ENCODE results near the gene EMP1.

The EMP1 gene

GRCh38 chr12:13223941-13224340 is 27.4 kb downstream of the EMP1 start:
- DNase-seq: no peak

DNA sequence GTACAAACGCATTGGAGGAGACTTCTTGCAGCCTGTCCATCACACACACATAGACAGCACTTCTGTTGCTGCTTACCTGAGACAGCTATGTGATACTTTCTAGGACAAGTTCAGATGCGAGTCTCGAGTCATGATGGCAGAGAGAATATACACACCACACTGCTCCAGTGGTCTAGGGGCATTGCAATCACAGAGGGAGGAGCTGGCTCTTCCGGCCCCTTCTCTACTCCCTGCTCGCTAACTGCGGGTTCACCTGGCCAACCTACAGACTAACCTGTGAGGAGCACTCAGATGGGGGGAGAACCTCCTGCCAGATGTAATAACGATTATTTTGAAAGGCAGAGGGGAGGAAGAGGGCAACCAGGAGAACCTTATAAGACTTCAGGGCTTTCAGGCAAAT is 30.7 kb downstream of the EMP1 start:
- DNase-seq: no peak

GRCh38 chr12:13228579-13228978 is 32.1 kb downstream of the EMP1 start:
- DNase-seq: no peak

DNA sequence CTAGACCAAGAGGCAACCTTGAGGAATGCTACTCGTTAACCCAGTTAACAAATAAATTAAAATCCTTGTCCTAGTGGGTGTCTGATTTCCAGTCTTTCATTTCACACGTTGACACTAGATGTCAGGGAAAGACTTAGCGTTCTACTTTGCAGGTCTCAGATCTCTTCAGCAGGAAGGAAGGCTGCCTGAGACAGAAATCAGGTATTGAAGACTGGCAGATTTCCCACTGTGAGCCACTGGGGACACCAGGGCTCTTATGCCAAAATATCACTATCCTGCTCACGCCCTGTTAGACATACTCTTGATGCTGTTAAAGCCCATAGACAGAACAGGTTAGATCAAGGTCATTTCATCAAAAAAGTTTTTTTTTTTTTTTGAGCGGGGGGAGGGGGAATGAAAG is 33.0 kb downstream of the EMP1 start:
- DNase-seq: no peak

DNA sequence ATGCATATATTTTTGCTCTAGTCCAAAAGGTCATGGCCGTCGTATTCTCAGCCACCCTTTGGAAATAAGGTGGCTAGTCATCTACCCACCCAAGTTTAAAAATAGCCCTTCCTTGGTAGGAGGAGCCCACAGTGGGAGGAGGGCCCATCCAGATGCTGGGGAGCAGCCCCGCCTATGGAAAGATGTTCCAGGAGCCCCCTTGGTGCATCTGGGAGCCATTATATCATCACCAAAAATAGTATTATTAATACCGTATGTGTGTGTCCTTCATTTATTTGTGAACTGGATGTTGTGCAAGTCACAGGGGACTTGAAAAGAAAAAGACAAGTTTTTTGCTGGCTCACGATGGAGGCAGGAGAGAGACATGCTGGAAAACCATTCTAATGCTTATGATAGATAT is 34.0 kb downstream of the EMP1 start:
- no peak for DNase-seq

- DNase-seq: peak; percentile 11
Observed at GRCh38 chr12:13233830-13234641, 37.5 kb downstream of the EMP1 start.

GRCh38 chr12:13238204-13238603 is 41.7 kb downstream of the EMP1 start:
- DNase-seq: no peak

DNA sequence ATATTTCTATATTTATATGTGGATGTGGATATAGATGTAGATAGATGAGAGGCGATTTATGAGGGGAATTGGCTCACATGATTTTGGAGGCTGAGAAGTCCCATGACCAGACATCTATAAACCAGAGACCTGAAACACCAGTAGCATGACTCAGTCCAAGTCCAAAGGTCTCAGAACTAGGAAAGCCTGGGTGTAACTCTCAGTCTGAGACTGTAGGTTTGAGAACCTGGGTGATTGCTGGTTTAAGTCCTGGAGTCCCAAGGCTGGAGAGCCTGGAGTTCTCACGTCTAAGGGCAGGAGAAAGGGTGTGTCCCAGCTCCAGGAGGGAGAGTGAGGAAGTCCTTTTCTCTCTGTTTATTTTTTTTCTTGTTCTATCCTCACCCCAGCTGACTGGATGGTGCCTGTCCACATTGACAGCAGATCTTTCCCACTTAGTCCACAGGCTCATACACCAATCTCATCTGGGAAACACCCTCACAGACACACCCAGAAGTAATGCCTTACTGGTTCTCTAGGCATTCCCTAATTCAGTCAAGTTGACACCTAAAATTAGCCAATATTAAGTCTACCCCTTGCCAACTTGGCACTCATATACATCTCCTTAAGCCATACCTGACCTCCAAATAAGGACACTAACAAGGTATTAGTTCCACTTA is 45.4 kb downstream of the EMP1 start:
- DNase-seq: no peak

- no peak for DNase-seq
Observed at GRCh38 chr12:13242936-13243335, 46.4 kb downstream of the EMP1 start.

GRCh38 chr12:13243516-13244070 is 47.1 kb downstream of the EMP1 start:
- no peak for DNase-seq

GRCh38 chr12:13247596-13247995 is 51.1 kb downstream of the EMP1 start:
- no peak for DNase-seq

DNA sequence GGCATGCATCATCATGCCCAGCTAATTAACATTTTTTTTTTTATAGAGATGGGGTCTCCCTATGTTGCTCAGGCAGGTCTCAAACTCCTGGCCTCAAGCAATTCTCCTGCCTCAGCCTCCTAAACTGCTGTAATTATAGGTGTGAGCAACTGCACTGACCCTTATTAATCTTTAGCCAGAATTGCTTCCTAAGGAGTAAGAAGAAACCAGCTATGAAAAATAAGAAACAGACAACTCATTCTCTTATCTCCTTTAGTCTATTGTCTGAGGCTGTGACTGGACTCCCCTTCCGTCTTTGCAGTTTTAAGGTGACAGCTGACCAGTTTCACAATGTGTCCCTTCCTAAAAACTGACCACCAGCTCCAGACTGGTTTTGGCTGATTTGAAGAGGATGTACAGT is 52.4 kb downstream of the EMP1 start:
- no peak for DNase-seq

GRCh38 chr12:13250416-13250815 is 53.9 kb downstream of the EMP1 start:
- DNase-seq: no peak

DNA sequence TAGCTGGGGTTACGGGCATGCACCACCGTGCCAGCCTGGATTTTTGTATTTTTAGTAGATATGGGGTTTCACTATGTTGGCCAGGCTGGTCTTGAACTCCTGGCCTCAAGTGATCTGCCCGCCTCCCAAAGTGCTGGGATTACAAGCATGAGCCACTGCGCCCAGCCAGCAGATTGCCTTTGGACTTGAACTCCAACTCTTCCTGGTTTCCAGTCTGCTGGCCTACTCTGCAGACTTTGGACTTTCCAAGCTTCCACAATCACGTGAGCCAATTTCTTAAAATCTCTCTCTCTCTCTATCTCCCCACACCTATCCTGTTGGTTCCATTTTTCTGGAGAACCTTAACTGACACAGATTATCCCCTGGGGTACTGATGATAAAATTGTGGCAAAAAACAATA is 55.0 kb downstream of the EMP1 start:
- no peak for DNase-seq

GRCh38 chr12:13252024-13252423 is 55.5 kb downstream of the EMP1 start:
- DNase-seq: no peak

DNA sequence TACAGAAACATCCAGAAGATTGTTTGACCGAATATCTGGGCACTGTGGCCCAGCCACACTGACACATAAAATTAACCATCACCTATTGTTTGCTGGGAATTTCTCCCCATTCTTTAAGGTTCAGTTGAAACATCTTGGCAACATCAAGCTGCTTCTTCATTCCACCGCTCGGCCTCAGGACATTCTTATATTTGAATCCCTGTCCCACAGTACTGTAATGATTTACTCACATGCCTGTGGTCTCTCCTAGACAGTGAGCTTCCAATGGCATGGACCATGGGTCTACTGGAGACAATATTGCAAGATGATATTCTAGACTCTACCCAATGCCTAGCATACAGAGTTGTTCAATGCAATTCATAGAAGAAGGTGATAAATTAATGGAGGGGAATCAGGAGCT is 56.1 kb downstream of the EMP1 start:
- DNase-seq: no peak

- DNase-seq: no peak
Observed at GRCh38 chr12:13253966-13254760, 57.6 kb downstream of the EMP1 start.

DNA sequence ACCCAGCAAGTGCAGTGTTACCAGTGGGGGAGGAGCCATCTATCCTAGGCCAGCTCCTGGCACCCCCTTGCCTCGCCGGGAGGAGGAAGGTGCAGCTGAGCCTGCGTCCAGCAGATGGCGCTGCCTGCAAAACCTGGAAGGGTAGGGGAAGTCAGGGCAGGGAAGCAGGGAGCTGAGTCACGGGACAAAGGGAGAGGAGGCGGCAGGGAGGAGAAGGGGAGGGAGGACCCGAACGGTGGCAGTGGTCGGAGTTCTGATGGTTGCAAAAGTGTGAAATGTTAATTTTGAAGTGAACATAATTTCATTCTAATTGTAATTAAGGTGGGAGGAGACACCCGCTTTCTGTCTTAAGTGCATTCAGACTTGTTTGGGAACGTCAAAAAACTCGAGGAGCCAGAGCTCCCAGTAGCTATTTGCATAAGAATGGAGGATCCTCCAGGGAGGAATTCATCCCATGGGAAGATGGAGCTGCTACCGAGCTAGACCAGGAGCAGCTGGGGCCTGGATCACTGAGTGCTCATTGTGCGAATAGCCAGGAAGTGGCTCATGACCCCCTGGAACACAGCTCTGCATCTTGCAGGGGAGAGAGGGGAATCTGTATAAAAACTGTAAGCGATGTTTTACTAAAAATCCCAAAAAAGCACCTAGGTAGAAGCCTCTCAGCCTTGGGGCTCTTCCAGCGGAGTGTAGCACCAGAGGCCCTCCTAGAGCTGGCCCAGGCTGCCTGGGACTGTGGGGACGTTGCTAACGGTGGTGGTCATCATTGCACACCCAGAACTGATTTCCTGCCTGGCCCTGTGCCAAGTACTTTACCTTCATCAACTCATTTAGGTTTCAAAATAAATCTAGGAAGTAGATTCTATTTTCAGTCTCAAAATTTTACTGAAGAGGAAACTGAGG is 59.5 kb downstream of the EMP1 start:
- DNase-seq: peak; percentile 72

- no peak for DNase-seq
Observed at GRCh38 chr12:13256692-13257045, 60.1 kb downstream of the EMP1 start.

GRCh38 chr12:13257356-13257875 is 60.9 kb downstream of the EMP1 start:
- no peak for DNase-seq

DNA sequence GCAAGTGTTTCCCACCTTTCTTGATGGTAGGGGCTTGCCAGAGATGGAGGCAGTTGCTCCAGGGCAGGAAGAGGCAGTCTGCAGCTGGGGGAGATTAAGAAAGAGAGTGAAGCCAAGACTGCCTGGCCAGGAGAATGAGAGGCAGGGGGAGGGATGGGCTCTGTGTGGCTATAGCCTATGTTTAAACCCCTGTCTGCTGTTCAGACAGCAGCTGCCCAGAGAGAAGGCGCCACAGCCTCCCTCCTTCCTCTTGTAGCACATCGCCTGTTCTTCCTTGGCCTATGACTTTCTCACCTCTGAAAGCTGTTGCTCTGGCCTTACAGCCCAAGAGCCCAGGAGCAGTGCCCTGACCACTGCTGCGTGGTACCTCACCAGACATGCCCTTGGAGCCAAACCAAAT is 61.7 kb downstream of the EMP1 start:
- DNase-seq: no peak

DNA sequence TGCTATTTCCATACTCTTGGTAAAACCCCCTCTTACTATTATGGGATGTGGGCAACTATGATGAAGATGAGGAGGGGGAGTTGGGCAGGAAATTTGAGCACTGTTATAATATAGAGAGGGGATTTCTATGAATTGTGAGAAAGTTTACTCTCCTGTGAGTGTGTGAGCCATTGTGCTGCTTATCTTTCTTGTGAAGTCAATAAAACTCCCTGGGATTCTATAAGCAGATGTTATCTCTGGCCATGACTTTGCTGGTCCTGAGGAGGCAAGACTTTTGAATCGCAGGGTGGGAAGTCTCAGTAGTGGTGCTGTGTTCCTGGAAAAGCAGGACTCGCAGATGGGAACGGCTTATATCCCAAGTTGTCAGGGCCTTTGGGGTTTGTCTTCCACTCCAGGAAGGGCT is 62.2 kb downstream of the EMP1 start:
- DNase-seq: no peak
